Activated T-helper 2 cell treated with anti-CD3 and anti-CD28 coated beads, Interferon-gamma antibody, Interleukin-2, Interleukin-4, amounts not matched to agents 10 μg/mL and 5 μg/mL and 100 μg/mL, durations not matched to agents 14 hours and 24 hours and 36 hours (primary cell): ENCODE measurements around the gene PHF3. TPM values are rescaled to one million over a fixed set of nuclear protein-coding genes. Genes with fewer than 3 reads are reported as not detected.
"Not testable (repeated sequence)": the region's sequence is repeated elsewhere in the genome, so short reads cannot be mapped to it uniquely, and the experiment has no call there.

Experiments
- DNase-seq: peaks from one replicate; pipeline ENCODE4 v3.0.0; 2021; ENCODE audit warnings: low spot score
- H3K27ac Mint-ChIP-seq: one replicate; pipeline ENCODE4 v1.8.0; 2021; ENCODE audit warnings: mixed read lengths
- H3K27me3 Mint-ChIP-seq: one replicate; pipeline ENCODE4 v1.8.0; 2021; ENCODE audit warnings: low read depth, mixed read lengths
- H3K36me3 Mint-ChIP-seq: one replicate; pipeline ENCODE4 v1.8.0; 2021; ENCODE audit warnings: low read depth, mixed read lengths
- H3K4me1 Mint-ChIP-seq: one replicate; pipeline ENCODE4 v1.8.0; 2021; ENCODE audit warnings: low read depth, mixed read lengths
- H3K4me3 Mint-ChIP-seq: one replicate; pipeline ENCODE4 v1.8.0; 2021; ENCODE audit warnings: low read depth, mild to moderate bottlenecking, moderate library complexity, mixed read lengths
- H3K9me3 Mint-ChIP-seq: one replicate; pipeline ENCODE4 v1.8.0; 2021; ENCODE audit warnings: mixed read lengths
- intact Hi-C: fragments of 100-400 bp; cut with micrococcal nuclease; formaldehyde crosslinking; loops from one replicate; pipeline ENCODE4 v1.15.1; 2023
- total RNA-seq: library from RNA; stranded (reverse); gene quantifications from 2 replicates; pipeline ENCODE4 v1.2.3, GENCODE V29; 2022

The PHF3 gene
- total RNA-seq, 1 donor from 2014 or later, result 44.6 TPM

- intact Hi-C loops, H3K9me3 Mint-ChIP-seq, DNase-seq, H3K4me3 Mint-ChIP-seq, H3K36me3 Mint-ChIP-seq, H3K27ac Mint-ChIP-seq, H3K4me1 Mint-ChIP-seq, H3K27me3 Mint-ChIP-seq: not testable (repeated sequence)
Measured at GRCh38 chr6:63738190-63738589, 102.6 kb downstream of the PHF3 start.

DNA sequence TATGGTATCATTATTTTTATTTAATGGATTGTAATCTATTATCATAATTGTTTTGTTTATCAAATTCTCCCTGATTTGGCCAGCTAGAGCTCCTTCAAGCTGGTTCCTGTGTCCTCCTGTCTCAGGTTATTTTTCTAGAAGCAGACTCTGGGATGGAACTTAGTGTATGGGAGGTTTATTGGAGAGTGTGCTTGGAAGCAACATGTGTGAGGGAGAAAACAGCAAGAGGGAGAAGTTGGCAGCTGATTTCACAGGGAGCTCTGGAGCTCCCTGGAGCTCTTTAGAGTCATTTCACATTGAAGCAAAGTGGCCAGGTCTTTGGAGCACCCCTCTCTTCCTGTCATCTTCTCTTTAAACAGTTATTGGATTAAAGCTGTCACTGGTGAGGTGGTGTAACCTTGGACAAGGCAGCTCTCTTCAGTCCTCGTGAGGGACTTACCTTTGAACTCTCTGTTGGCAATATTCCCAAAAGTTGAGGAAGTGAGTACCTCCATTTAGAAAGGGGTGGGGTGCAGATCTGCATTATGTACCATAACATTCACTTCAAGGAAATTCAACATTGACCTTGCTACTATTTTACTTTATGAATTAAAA lies 103.6 kb downstream of the PHF3 start:
- Mint-ChIP-seq H3K9me3 (no peaks in the 10 kb centered on the region), H3K4me1 (no peaks in the 10 kb centered on the region), H3K27ac (no peak overlapping the region), H3K4me3 (no peak overlapping the region), H3K27me3 (no peaks in the 10 kb centered on the region), H3K36me3 (no peaks in the 10 kb centered on the region)
- intact Hi-C loops, result no loop called here
- no peak for DNase-seq

DNA sequence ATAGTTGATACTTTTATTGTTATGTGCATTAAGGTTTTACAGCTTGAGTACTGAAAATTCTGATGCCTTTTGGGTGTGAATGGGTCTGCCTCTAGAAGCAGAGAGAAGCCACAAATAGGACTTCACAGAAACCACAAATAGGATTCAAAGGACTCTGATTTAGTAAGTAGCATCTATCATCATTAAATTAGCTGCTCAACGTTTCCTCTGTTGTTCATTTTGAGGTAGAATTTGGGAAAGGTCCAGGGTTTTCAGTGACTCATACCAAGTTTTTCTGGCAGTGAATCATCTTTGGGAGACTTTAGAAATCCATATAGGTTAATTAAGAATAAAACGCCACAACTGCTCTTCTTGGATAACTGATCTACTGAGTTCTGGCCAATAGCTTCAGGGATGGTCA lies 105.1 kb downstream of the PHF3 start:
- no peaks in the 10 kb centered on the region for H3K4me1 Mint-ChIP-seq
- H3K36me3 Mint-ChIP-seq, result no peaks in the 10 kb centered on the region
- no peaks in the 10 kb centered on the region for H3K27me3 Mint-ChIP-seq
- H3K27ac Mint-ChIP-seq, result no peak overlapping the region
- intact Hi-C loops, result no loop called here
- no peaks in the 10 kb centered on the region for H3K9me3 Mint-ChIP-seq
- DNase-seq, result no peak
- H3K4me3 Mint-ChIP-seq, result no peak overlapping the region

- DNase-seq, result no peak
- Mint-ChIP-seq H3K4me3 (no peak overlapping the region), H3K27ac (no peak overlapping the region), H3K27me3 (no peaks in the 10 kb centered on the region), H3K36me3 (no peaks in the 10 kb centered on the region), H3K4me1 (no peaks in the 10 kb centered on the region), H3K9me3 (peaks cover 4% of the 10 kb centered on the region)
- intact Hi-C loops, result no loop called here
Measured at GRCh38 chr6:63742060-63742459, 106.5 kb downstream of the PHF3 start.

DNA sequence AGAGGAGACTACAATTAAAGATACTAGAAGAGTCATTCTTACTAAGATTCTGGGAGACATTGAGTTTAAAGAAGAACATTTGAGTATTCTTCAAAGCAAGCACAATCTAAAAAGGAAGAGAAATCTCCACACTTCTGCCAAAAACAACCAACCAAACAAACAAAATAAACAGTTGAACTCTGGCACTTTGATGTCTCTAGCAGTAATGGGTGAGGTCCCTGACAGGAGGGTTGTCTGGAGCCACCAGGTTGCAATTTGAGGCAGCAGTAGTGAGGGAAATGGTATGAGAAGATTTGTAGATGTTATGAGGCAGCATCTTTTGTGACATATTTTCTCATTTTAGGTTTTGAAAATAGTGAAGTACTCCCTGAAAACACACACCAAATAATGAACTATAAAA lies 108.1 kb downstream of the PHF3 start:
- Mint-ChIP-seq H3K4me3 (no peak overlapping the region), H3K27ac (no peak overlapping the region), H3K4me1 (no peaks in the 10 kb centered on the region), H3K9me3 (peaks cover 4% of the 10 kb centered on the region), H3K36me3 (no peaks in the 10 kb centered on the region), H3K27me3 (peaks cover under 1% of the 10 kb centered on the region)
- DNase-seq, result no peak
- intact Hi-C loops, result no loop called here

- peaks cover 3% of the 10 kb centered on the region for H3K27me3 Mint-ChIP-seq
- DNase-seq, result no peak
- no peaks in the 10 kb centered on the region for H3K36me3 Mint-ChIP-seq
- peaks cover 4% of the 10 kb centered on the region for H3K9me3 Mint-ChIP-seq
- intact Hi-C loops, result no loop called here
- H3K4me1 Mint-ChIP-seq, result no peaks in the 10 kb centered on the region
- H3K27ac Mint-ChIP-seq, result no peak overlapping the region
- no peak overlapping the region for H3K4me3 Mint-ChIP-seq
Measured at GRCh38 chr6:63744810-63745209, 109.2 kb downstream of the PHF3 start.

DNA sequence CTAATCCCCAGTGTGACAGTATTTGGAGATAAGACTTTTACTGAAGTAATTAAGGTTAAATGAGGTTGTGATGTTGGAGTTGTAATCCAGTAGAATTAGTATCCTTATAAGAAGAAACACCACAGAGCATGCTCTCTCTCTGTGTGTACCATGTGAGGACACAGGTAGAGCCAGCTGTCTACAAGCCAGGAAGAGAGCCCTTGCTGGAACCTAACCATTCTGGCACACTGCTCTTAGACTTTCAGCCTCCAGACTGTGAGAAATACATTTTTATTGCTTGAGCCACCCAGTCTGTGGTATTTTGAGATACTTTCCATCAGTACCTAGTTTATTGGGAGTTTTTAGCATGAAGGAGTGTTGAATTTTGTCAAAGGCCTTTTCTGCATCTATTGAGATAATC lies 110.2 kb downstream of the PHF3 start:
- intact Hi-C loops, result no loop called here
- H3K27ac Mint-ChIP-seq, result no peak overlapping the region
- no peaks in the 10 kb centered on the region for H3K36me3 Mint-ChIP-seq
- peaks cover 4% of the 10 kb centered on the region for H3K9me3 Mint-ChIP-seq
- H3K4me3 Mint-ChIP-seq, result no peak overlapping the region
- H3K4me1 Mint-ChIP-seq, result no peaks in the 10 kb centered on the region
- peaks cover 3% of the 10 kb centered on the region for H3K27me3 Mint-ChIP-seq
- no peak for DNase-seq

GRCh38 chr6:63750400-63750799 lies 114.8 kb downstream of the PHF3 start:
- H3K4me3 Mint-ChIP-seq, result no peak overlapping the region
- H3K4me1 Mint-ChIP-seq, result no peaks in the 10 kb centered on the region
- intact Hi-C loops, result loop anchor here (10.0 kb wide), 1 partner anchor 56 kb away; no protein-coding TSS in a partner anchor
- DNase-seq, result no peak
- H3K27me3 Mint-ChIP-seq, result peaks cover 3% of the 10 kb centered on the region
- H3K9me3 Mint-ChIP-seq, result peaks cover 4% of the 10 kb centered on the region
- H3K36me3 Mint-ChIP-seq, result no peaks in the 10 kb centered on the region
- no peak overlapping the region for H3K27ac Mint-ChIP-seq

GRCh38 chr6:63757275-63757674 lies 121.7 kb downstream of the PHF3 start:
- not testable (repeated sequence) for H3K27me3 Mint-ChIP-seq, H3K36me3 Mint-ChIP-seq, H3K4me1 Mint-ChIP-seq, DNase-seq, H3K27ac Mint-ChIP-seq, H3K4me3 Mint-ChIP-seq
- peaks cover 15% of the 10 kb centered on the region for H3K9me3 Mint-ChIP-seq
- intact Hi-C loops, result loop anchor here (10.0 kb wide), 1 partner anchor 62 kb away; no protein-coding TSS in a partner anchor

- peaks cover 15% of the 10 kb centered on the region for H3K9me3 Mint-ChIP-seq
- no peak for DNase-seq
- no peaks in the 10 kb centered on the region for H3K36me3 Mint-ChIP-seq
- intact Hi-C loops, result loop anchor here (10.0 kb wide), 1 partner anchor 63 kb away; no protein-coding TSS in a partner anchor
- H3K4me1 Mint-ChIP-seq, result no peaks in the 10 kb centered on the region
- no peak overlapping the region for H3K4me3 Mint-ChIP-seq
- H3K27ac Mint-ChIP-seq, result no peak overlapping the region
- H3K27me3 Mint-ChIP-seq, result peaks cover 2% of the 10 kb centered on the region
Measured at GRCh38 chr6:63757826-63758225, 122.2 kb downstream of the PHF3 start.

DNA sequence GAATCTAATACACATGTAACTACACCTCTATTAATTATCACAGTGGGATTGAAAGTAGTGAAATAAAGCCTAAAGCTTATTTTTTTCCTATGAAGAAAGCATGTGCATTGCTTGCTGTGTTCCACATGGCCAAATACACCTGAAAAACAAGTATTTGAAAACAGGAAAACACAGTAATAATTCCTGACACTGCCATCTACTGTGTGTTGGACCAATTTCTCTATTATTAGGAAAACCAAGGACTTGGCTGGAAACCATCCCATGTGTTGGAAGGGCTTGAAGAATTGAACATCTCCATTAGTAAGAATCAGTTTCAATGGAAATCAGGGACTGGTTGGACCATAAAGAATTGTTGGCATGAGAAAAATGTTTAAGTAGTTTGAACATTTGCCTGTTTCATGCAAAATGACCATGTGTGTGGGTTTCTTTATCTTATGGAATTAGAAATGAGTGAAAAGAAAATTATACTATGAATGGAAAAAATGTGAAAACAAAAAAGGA lies 124.1 kb downstream of the PHF3 start:
- no peak for DNase-seq
- no peak overlapping the region for H3K4me3 Mint-ChIP-seq
- H3K4me1 Mint-ChIP-seq, result no peaks in the 10 kb centered on the region
- peaks cover 3% of the 10 kb centered on the region for H3K27me3 Mint-ChIP-seq
- no peak overlapping the region for H3K27ac Mint-ChIP-seq
- no peaks in the 10 kb centered on the region for H3K36me3 Mint-ChIP-seq
- H3K9me3 Mint-ChIP-seq, result peaks cover 15% of the 10 kb centered on the region
- intact Hi-C loops, result loop anchor here (10.0 kb wide), 1 partner anchor 65 kb away; no protein-coding TSS in a partner anchor

- Mint-ChIP-seq H3K27me3 (peaks cover 3% of the 10 kb centered on the region), H3K9me3 (peaks cover 15% of the 10 kb centered on the region), H3K4me1 (no peaks in the 10 kb centered on the region), H3K36me3 (no peaks in the 10 kb centered on the region), H3K27ac (no peak overlapping the region), H3K4me3 (no peak overlapping the region)
- intact Hi-C loops, result no loop called here
- no peak for DNase-seq
Measured at GRCh38 chr6:63760199-63760598, 124.6 kb downstream of the PHF3 start.

DNA sequence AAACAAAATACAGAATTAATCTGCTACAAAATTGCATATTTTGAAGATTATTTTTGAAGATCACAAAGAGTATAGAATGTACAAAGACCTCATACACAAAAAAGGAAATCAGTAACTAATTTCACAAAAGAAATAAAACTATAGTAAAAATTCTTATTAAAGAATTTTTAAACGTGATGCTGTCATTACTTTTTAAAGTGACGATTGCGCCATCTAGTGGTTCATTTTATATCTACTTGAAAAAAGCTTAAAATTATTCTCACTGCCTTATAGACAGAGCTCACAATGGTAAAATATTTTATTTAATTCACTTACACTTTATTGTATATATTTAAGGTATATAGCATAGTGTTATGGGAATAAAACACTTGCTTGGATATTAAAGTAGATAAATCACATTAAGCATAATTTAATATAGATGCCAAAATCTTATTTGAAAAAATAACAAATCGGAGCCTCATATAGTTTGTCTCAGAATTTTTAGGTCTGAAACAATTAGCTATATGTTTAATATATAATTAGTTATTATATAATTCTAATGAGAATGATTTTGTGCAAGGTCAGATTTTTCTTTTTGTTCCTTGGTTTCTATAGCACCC lies 128.8 kb downstream of the PHF3 start:
- H3K4me1 Mint-ChIP-seq, result no peaks in the 10 kb centered on the region
- intact Hi-C loops, result loop anchor here (1.0 kb wide), 2 partner anchors 166 to 412 kb away; no protein-coding TSS in a partner anchor

More for the DNA sequence above, 128.8 kb downstream of the PHF3 start:
- no peak for DNase-seq
- no peaks in the 10 kb centered on the region for H3K9me3 Mint-ChIP-seq
- H3K27me3 Mint-ChIP-seq, result peaks cover 6% of the 10 kb centered on the region
- H3K27ac Mint-ChIP-seq, result no peak overlapping the region
- no peaks in the 10 kb centered on the region for H3K36me3 Mint-ChIP-seq
- H3K4me3 Mint-ChIP-seq, result no peak overlapping the region
